Glomerular endothelial cell (primary cell): Measurements from ENCODE around the gene AXDND1. TPM values are rescaled to one million over a fixed set of nuclear protein-coding genes. Genes with fewer than 3 reads are reported as not detected.
"Not testable (repeated sequence)": the region's sequence is repeated elsewhere in the genome, so short reads cannot be mapped to it uniquely, and the experiment has no call there.

Source experiments
- DNase-seq: peaks from one replicate; pipeline ENCODE4 v3.0.0-alpha.2; 2011; ENCODE audit warnings: low read depth, low spot score; ENCODE audit errors: extremely low read depth
- total RNA-seq: library from RNA; depleted of rRNA; stranded (reverse); fragments of >200 nt; gene quantifications from 2 replicates; pipeline ENCODE4 v1.2.3, GENCODE V29; 2015

The AXDND1 gene
- total RNA-seq, 1 donor from 2014 or later, result not detected

- not testable (repeated sequence) for DNase-seq
Observed at GRCh38 chr1:179459606-179460206, 93.9 kb downstream of the AXDND1 start.

GRCh38 chr1:179465661-179466060 lies 99.9 kb downstream of the AXDND1 start:
- not testable (repeated sequence) for DNase-seq

GRCh38 chr1:179474713-179475112 lies 108.9 kb downstream of the AXDND1 start:
- DNase-seq, result no peak

- no peak for DNase-seq
Observed at GRCh38 chr1:179476484-179476883, 110.7 kb downstream of the AXDND1 start.

- DNase-seq, result no peak
Observed at GRCh38 chr1:179478370-179478769, 112.6 kb downstream of the AXDND1 start.

GRCh38 chr1:179490611-179491010 lies 124.8 kb downstream of the AXDND1 start:
- no peak for DNase-seq

GRCh38 chr1:179493323-179493722 lies 127.6 kb downstream of the AXDND1 start:
- no peak for DNase-seq

- no peak for DNase-seq
Observed at GRCh38 chr1:179506199-179506598, 140.4 kb downstream of the AXDND1 start.

- no peak for DNase-seq
Observed at GRCh38 chr1:179509384-179509783, 143.6 kb downstream of the AXDND1 start.

- DNase-seq, result no peak
Observed at GRCh38 chr1:179510038-179510437, 144.3 kb downstream of the AXDND1 start.

GRCh38 chr1:179516976-179517705 lies 151.4 kb downstream of the AXDND1 start:
- DNase-seq, result no peak

- not testable (repeated sequence) for DNase-seq
Observed at GRCh38 chr1:179518544-179518943, 152.8 kb downstream of the AXDND1 start.

GRCh38 chr1:179529482-179530195 lies 163.9 kb downstream of the AXDND1 start:
- DNase-seq, result no peak

GRCh38 chr1:179530352-179530751 lies 164.6 kb downstream of the AXDND1 start:
- DNase-seq, result no peak

GRCh38 chr1:179541774-179542173 lies 176.0 kb downstream of the AXDND1 start:
- no peak for DNase-seq

GRCh38 chr1:179545321-179545720 lies 179.6 kb downstream of the AXDND1 start:
- no peak for DNase-seq

GRCh38 chr1:179547021-179547535 lies 181.3 kb downstream of the AXDND1 start:
- no peak for DNase-seq

GRCh38 chr1:179548666-179549367 lies 183.0 kb downstream of the AXDND1 start:
- DNase-seq, result no peak

- DNase-seq, result no peak
Observed at GRCh38 chr1:179549368-179549700, 183.6 kb downstream of the AXDND1 start.

- DNase-seq, result no peak
Observed at GRCh38 chr1:179550746-179551682, 185.2 kb downstream of the AXDND1 start.
